ENCODE measurements around the gene CELSR1.

GRCh38 chr22:46511151-46512038, 26.0 kb downstream of the CELSR1 start:
- TF ChIP-seq CTCF (IDR thresholded peaks at IDR 0.05; ENCODE audit: insufficient read depth, low read depth, low read length) = no peak
- TF ChIP-seq EZH2 (IDR thresholded peaks at IDR 0.05; ENCODE audit: insufficient read depth, low read length) = no peak
